DMS153 (cell line): ENCODE results near the gene ATP9A.
"Not testable (repeated sequence)": the region's sequence is repeated elsewhere in the genome, so short reads cannot be mapped to it uniquely, and the experiment has no call there.

Experiments used
- DNase-seq: peaks from one replicate; lab custom pipeline; 2025; lab: John Stamatoyannopoulos, UW

ATP9A gene

GRCh38 chr20:51570739-51571459, 197.3 kb downstream of the ATP9A start:
- no peak for DNase-seq

DNA sequence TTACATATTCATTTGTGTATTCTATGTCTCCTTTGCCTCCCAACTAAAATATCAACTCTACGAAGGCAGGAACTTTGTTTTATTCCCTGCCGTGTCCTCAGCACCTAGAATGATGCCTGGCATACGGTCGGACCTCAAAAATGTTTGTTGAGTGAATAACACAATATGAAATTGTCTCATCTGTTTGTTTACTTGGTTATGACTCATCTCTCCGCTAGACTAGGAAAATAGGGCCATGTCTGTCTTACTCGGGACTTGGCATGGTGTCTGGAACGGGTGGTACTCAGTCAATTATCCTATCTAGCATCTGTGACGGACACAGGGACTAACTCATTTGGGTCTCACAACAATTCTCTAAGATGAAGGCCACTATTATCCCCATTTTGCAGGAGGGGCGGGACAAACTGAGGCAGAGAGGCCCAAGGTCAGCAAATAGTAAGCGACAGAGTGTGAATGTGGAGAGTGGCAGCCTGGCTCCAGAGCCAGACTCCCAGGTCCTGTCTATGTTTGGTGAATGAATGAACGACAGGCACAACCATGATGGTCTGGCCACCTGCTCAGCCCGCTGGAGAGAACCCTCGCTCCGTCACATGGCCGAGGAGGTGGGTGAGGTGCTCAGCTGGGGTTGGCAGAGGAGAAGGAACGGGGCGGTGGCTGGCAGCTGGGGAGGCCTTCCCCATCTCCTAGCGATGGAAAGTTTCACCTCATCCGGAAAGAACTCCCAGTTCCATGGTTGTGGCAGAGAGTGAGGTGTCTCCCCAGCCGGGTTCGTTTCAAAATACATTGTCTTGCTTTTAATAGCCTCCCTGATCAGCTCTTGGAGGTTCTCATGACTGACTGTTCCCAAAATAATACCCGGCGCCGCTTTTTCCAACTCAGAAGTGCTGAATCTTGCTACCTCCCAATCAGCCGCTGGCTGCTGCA, 198.1 kb downstream of the ATP9A start:
- DNase-seq = no peak

- DNase-seq = not testable (repeated sequence)
Observed at GRCh38 chr20:51568533-51568932, 199.7 kb downstream of the ATP9A start.

DNA sequence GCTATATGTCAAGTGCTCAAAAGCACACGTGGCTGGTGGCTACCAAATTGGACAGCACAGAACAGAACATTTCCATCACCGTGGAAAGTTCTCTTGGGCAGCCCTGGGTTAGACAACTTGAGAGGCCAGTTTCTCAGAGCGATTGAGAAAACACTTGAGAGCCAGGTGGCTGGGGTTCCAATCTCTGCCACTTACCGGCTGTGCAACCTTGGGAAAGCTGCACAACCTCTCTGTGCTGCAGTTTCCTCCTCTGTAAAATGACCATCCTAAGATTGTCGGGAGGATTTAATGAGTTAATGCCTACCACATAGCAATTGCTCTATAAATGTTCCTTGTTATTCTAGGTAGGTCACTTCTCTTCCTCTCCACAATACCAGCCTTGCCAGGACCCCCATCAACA, 200.6 kb downstream of the ATP9A start:
- DNase-seq = no peak

DNA sequence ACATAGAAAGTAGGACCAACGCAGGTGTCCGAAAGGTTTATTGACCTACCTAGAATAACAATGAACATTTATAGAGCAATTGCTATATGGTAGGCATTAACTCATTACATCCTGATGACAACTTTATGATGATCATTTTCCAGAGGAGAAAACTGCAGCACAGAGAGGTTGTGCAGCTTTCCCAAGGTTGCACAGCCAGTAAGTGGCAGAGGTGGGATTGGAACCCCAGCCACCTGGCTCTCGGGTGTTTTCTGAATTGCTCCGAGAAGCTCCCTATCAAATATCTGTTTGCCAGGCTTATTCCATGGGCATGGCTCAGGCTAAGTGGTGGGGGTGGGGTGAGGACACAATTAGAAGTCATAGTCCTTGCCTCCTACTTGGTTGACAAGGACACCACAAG, 201.6 kb downstream of the ATP9A start:
- DNase-seq = no peak

DNA sequence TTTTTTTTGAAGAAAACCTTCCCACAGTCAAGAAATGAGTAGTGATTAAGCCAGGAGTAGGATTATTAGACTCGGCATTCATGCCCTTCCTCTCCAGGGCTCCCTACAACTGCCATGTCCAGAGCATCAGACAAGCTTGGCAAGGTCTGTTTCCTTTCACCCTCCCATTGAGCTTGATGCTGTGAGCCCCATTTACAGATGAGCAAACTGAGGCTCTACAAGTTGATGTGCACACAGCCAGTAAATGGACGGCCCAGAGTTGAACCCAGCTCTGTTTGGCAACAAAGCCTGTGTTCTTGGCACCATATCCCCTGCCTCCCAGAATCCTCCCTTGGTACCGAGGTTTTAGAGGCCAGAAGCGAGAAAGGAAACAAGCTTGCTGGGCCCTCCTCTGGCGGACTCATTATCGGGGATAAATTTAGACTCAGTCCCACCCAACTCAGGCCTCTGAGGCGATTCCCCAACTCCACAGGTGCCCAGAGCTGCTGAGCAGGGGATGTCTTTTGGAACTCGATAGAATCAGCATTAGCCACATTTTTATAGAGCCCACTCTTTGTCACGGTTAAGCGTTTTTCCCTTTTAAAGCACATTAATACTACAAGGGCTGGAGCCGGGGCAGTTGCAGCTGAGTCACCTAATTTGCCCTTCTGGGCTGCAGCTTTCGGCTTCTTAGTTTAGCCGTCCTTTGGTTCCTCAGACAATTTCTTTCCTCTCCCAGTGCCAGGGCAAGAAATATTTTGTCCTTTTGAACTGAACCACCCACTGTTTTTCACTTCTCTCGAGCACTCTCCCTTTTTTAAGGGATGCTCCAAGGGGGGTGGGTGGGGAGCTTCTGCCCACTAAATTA, 202.7 kb downstream of the ATP9A start:
- DNase-seq = no peak

- DNase-seq = peak; percentile 43
Observed at GRCh38 chr20:51563486-51564332, 204.5 kb downstream of the ATP9A start.

DNA sequence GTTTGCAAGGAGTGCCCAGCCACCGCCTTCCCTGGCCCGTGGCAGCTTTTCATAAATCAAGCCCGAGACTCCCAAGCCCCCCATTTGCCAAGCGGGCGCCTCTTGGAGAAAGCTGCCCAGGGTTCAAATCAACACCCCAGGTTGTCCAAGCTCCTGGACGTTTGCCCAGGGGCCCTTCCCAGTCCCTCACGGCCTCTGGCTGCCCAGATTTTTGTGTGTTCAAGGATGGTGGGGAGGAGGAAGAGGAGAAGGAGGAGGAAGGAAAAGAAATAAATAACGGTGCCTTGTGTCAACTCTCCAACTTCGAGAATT, 205.1 kb downstream of the ATP9A start:
- DNase-seq = no peak

DNA sequence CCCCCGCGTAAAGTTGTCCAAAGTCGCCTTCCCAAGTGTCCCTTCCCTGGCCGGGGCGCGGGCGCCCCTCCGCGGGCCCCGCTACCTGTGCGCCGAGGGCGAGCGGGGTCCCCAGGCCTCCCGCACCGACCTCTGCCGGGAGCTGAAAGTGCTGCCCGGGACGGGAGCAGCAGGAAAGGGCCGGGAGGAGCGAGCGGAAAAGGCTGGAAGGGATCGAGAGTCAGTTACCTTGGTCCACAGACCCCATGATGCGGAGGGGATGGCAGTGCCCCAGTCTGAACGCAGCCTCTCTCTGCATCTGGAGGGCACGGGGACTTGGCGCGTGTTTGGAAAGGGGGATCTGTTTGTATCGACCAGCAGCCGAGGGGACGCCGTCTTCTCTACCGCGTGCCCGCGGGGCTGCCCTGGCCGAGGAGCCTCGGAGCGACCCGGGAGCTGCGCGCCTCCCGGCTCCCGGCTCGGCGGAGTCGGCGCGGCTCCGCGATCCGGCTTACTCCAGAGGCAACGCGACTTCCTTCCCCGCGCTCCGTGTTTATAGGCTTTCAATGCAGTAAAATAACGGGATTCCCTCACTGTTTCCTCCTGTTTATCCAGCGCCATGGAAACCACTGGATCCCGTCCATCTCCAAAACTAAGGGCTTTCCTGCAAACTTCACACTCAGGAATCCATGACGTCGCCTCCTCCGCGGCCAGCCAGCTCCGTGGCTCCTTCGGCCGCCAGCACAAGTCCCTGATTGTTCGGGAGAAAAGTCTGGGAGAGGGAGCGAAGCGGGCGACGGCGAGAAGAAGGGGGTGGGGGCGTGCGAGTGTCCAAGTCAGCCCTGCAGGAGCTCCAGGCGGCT, 205.6 kb downstream of the ATP9A start:
- DNase-seq = no peak

GRCh38 chr20:51562027-51562331, 206.2 kb downstream of the ATP9A start:
- no peak for DNase-seq

DNA sequence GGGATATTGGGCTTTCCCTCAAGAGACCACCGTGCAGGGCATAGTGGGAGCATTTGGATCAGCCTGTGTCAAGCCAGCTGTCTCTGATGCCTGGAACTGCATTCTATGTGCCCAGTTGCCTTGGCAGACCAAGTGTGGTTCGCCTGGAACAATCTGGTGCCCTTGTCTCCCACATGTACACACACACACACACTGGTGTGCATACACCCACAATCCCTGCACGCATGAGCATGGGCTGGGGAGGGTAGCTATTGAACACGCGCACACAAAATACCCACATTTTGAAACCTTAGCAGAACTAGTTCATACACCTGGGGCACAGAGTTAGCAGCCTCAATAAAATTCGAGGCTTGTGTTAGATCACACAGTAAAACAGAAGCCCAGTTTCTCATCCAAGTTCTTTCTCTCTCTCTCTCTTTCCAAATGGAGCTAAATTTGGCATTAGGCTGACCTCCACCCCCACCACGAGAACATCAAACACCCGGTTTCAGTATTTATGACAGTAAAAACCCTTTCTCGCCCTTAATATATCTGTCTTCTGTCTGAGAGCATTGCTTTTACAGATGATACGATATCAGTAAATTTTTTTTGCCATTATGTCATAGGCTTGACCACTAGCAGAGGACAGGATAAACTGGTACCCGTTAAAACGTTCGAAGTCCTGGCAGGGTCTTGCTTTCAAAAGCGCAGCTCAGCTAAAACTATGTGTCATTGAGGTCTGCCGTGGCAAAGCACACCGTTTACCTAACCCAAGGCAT, 207.5 kb downstream of the ATP9A start:
- DNase-seq = no peak

- DNase-seq = no peak
Observed at GRCh38 chr20:51560042-51560441, 208.1 kb downstream of the ATP9A start.

DNA sequence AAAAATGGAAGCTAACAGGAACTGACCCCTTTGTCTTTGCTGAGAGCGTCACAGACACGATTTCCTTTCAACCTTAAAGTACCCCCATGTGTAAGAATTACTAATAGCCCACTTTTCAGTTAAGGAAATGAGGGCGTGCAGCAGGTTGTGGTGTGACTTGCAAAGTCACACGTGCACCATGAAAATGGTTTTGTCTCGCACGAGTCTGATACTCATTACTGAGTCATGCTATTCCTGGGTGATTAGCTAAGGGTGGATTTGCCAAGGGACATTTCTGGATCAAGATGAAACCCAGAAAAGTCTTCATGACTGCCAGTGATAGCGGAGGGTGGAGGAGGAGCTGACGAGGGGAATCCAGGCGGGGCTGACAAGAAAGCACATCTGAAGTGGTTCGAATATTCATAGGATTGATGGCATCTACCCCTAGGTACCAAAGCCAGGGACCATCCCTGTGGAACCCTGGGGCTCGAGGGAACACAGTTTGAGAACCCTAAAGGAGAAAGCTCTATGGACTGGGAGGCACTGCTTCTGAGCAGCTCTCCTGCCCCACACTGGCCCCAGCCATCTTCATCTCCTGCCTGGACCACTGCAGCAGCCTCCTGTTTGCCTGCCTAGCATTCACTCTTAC, 213.5 kb downstream of the ATP9A start:
- no peak for DNase-seq

DNA sequence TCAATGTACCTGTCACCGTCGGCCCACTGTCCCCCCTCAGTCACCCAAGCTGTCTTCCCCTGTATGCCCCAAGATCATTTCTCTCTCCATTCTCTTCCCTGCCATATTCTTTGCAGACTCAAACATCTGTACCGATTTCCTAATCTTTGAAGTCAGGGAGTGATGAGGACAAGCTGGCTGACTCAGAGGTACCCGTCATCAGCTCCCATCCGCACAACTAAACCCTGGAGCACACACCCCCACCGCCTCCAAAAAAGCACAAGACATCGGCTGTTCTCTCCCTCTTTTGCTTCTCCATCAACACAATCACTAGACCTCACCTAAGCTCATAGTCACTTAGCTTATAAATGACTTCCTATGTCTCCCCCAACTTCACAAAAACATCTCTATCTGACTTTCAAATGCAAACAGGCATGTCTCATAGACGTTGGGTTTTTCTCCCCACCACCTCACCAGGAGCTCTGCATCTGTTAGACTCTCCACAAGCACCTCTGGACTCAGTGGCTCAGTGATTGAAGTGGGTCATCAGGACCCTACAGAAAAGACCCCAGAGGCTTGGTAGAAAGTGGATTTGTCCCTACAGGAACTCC, 214.2 kb downstream of the ATP9A start:
- no peak for DNase-seq

DNA sequence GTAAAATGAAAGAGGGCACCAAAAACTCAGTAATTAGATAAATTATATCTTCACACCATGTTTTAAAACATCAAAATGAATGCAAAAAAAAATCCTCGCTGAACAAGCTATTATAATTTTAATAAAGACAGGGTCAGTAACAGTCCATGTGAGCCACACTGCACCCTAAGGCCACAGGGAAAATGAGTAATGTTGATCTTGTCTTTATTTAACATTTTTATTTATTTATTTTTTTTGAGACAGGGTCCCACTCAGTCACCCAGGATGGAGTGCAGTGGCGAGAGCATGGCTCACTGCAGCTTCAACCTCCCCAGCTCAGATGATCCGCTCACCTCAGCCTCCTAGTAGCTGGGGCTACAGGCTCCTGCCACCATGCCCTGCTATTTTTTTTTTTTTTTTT, 217.0 kb downstream of the ATP9A start:
- no peak for DNase-seq

DNA sequence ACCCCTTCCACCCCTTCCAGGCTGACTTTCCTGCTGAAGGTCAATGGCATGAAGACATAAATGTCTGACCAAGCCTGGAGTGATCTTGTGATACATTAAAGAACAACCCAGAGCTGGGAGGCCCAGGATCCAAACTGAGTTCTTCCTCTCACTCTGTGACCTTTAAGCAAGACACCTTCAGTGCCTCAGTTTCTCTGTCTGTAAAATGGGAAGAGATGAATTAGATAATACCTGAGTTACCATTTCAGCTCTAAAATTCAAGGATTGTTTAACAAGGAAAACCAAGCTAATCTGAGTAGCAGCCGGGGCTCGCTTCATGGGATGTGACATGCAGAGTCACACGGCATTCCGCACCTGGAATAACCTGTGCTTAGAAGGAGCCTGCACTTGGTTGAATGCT, 218.7 kb downstream of the ATP9A start:
- DNase-seq = no peak

- DNase-seq = no peak
Observed at GRCh38 chr20:51547951-51548350, 220.2 kb downstream of the ATP9A start.
